HepG2 (cell line): Measurements from ENCODE around the gene IL4I1. TPM values are rescaled to one million over a fixed set of nuclear protein-coding genes. Genes with fewer than 3 reads are reported as not detected.

Experiments used
- ARID5B ChIP-seq: IDR thresholded peaks from 2 replicates; pipeline ENCODE4 v1.4.0; 2020; ENCODE audit warnings: mild to moderate bottlenecking, missing genetic modification reagents
- ATRX ChIP-seq: sonication (generic); formaldehyde crosslinking; IDR thresholded peaks from 2 replicates; pipeline ENCODE4 v1.4.0; 2020; ENCODE audit warnings: missing genetic modification reagents, borderline replicate concordance
- BRD4 ChIP-seq: sonication (generic); formaldehyde crosslinking; IDR thresholded peaks from 2 replicates; pipeline ENCODE4 v1.4.0; 2020; ENCODE audit warnings: missing genetic modification reagents
- GLI4 ChIP-seq: sonication (generic); formaldehyde crosslinking; IDR thresholded peaks from 2 replicates; pipeline ENCODE4 v1.5.1; 2020; ENCODE audit warnings: missing genetic modification reagents, mild to moderate bottlenecking, moderate library complexity, borderline replicate concordance
- HOXA9 ChIP-seq: sonication (generic); formaldehyde crosslinking; IDR thresholded peaks from 2 replicates; pipeline ENCODE4 v1.8.1; 2022; ENCODE audit warnings: missing genetic modification reagents, mild to moderate bottlenecking, moderate library complexity, borderline replicate concordance
- KLF11 ChIP-seq: IDR thresholded peaks from 2 replicates; pipeline ENCODE4 v1.6.1; 2016; ENCODE audit warnings: missing compliant biosample characterization
- KLF13 ChIP-seq: sonication (generic); formaldehyde crosslinking; IDR thresholded peaks from 2 replicates; pipeline ENCODE4 v1.4.0; 2020; ENCODE audit warnings: mild to moderate bottlenecking, missing genetic modification reagents
- MNT ChIP-seq: fragments of 450-650 bp; IDR thresholded peaks from 2 replicates; pipeline ENCODE4 v1.6.1; 2016
- PAF1 ChIP-seq: IDR thresholded peaks from 2 replicates; pipeline ENCODE4 v1.6.1; 2016; ENCODE audit warnings: missing genetic modification reagents, missing compliant biosample characterization
- SAFB2 ChIP-seq: sonication (generic); formaldehyde crosslinking; IDR thresholded peaks from 2 replicates; pipeline ENCODE4 v1.5.1; 2020; ENCODE audit warnings: missing genetic modification reagents, low read depth, mild to moderate bottlenecking, borderline replicate concordance
- TFAP4 ChIP-seq: sonication (generic); IDR thresholded peaks from 2 replicates; pipeline ENCODE4 v1.6.1; 2016; ENCODE audit warnings: low read depth, borderline replicate concordance
- TGIF2 ChIP-seq: IDR thresholded peaks from 2 replicates; pipeline ENCODE4 v1.6.1; 2016; ENCODE audit warnings: control low read depth, missing compliant biosample characterization
- TRAFD1 ChIP-seq: sonication (generic); formaldehyde crosslinking; IDR thresholded peaks from 2 replicates; pipeline ENCODE4 v1.5.1; 2020; ENCODE audit warnings: missing genetic modification reagents, mild to moderate bottlenecking, borderline replicate concordance
- ZNF207 ChIP-seq: fragments of 450-650 bp; IDR thresholded peaks from 2 replicates; pipeline ENCODE4 v1.6.1; 2016; ENCODE audit warnings: antibody characterized with exemption, borderline replicate concordance
- ZNF282 ChIP-seq: fragments of 450-650 bp; IDR thresholded peaks from 2 replicates; pipeline ENCODE4 v1.6.1; 2018; ENCODE audit not compliant: partially characterized antibody
- ZNF335 ChIP-seq: sonication (generic); formaldehyde crosslinking; IDR thresholded peaks from 2 replicates; pipeline ENCODE4 v1.4.0; 2020; ENCODE audit warnings: missing genetic modification reagents
- ZNF446 ChIP-seq: sonication (generic); formaldehyde crosslinking; IDR thresholded peaks from 2 replicates; pipeline ENCODE4 v1.5.0; 2020; ENCODE audit warnings: mild to moderate bottlenecking, missing genetic modification reagents
- ZNF569 ChIP-seq: sonication (generic); formaldehyde crosslinking; IDR thresholded peaks from 2 replicates; pipeline ENCODE4 v1.5.0; 2020; ENCODE audit warnings: mild to moderate bottlenecking, missing genetic modification reagents, moderate library complexity, borderline replicate concordance
- ZNF605 ChIP-seq: sonication (generic); formaldehyde crosslinking; IDR thresholded peaks from 2 replicates; pipeline ENCODE4 v1.8.0; 2022; ENCODE audit warnings: mild to moderate bottlenecking, missing genetic modification reagents
- ZNF616 ChIP-seq: sonication (generic); formaldehyde crosslinking; IDR thresholded peaks from 2 replicates; pipeline ENCODE4 v1.5.0; 2020; ENCODE audit warnings: low read depth, mild to moderate bottlenecking, missing genetic modification reagents
- ZNF746 ChIP-seq: sonication (generic); formaldehyde crosslinking; IDR thresholded peaks from 2 replicates; pipeline ENCODE4 v1.8.0; 2022; ENCODE audit warnings: mild to moderate bottlenecking, missing genetic modification reagents
- ZNF766 ChIP-seq: sonication (generic); formaldehyde crosslinking; IDR thresholded peaks from 2 replicates; pipeline ENCODE4 v1.5.0; 2020; ENCODE audit warnings: missing genetic modification reagents, borderline replicate concordance
- ZSCAN29 ChIP-seq: sonication (generic); formaldehyde crosslinking; conservative IDR thresholded peaks from 2 replicates; pipeline ENCODE4 v1.4.0; 2020; ENCODE audit warnings: mild to moderate bottlenecking, missing genetic modification reagents
- polyA plus RNA-seq, 8 experiments: library from polyadenylated mRNA; depleted of rRNA in 3 of 8; stranded (reverse) in 7 of 8; unstranded in 1 of 8; fragments of >200 nt; fragmentation: Illumina TruSeq in 4 of 8; extraction: Trizol in 4 of 8; gene quantifications; 2 replicates each; pipeline versions ENCODE4 v1.2.1 to v1.2.3, GENCODE V29; 2011 to 2016; ENCODE audit warnings: low read depth in 4 of 8, missing spikeins in 1 of 8, mixed read lengths in 1 of 8; ENCODE audit not compliant: insufficient read depth in 1 of 8
- total RNA-seq, 5 experiments: library from RNA; depleted of rRNA; stranded (reverse); fragments of >200 nt; fragmentation: Illumina TruSeq; extraction: Trizol; gene quantifications; 2 replicates each; pipeline ENCODE4 v1.2.3, GENCODE V29; 2016; ENCODE audit warnings: low read depth in 1 of 5

The IL4I1 gene
- total and polyA plus RNA-seq, 2 of the 13 experiments (the other 11 are each of a cell fraction or from before 2014, with no cell fraction given) = not detected

GRCh38 chr19:49850487-49851342 lies 46.0 kb downstream of the IL4I1 start, which contains the start of gene PTOV1 (continued):
- TF ChIP-seq ZNF605 (CRISPR knock-in tag) = no peak; the same call in 1 of the 2 replicates
- TF ChIP-seq SAFB2 = no peak
- peak; percentile 29; the same call in 1 of the 2 replicates for TF ChIP-seq ZNF335 (CRISPR knock-in tag)
- no peak for TF ChIP-seq ZNF766 (CRISPR knock-in tag)
- no peak for TF ChIP-seq ZNF207
- TF ChIP-seq MNT = 0 out of 2 replicates have a peak, but pooled peaks have one; percentile 6
- TF ChIP-seq ARID5B (CRISPR knock-in tag) = no peak
- TF ChIP-seq ZNF446 (CRISPR knock-in tag) = no peak
- no peak; the same call in 1 of the 2 replicates for TF ChIP-seq KLF13
- TF ChIP-seq PAF1 (CRISPR knock-in tag) = no peak
- TF ChIP-seq BRD4 (CRISPR knock-in tag) = no peak
- TF ChIP-seq ZNF282 = no peak
- no peak for TF ChIP-seq ZNF569
- no peak for TF ChIP-seq TGIF2 (CRISPR knock-in tag)
- TF ChIP-seq TRAFD1 (CRISPR knock-in tag) = no peak
- no peak for TF ChIP-seq KLF11 (CRISPR knock-in tag)
- TF ChIP-seq GLI4 = peak; percentile 89; the same call in 1 of the 2 replicates
- TF ChIP-seq ATRX (CRISPR knock-in tag) = no peak
- peak; percentile 80; the same call in 1 of the 2 replicates for TF ChIP-seq TFAP4
- TF ChIP-seq ZSCAN29 (CRISPR knock-in tag) = no peak
- no peak for TF ChIP-seq ZNF746 (CRISPR knock-in tag)
- TF ChIP-seq ZNF616 = no peak
- TF ChIP-seq HOXA9 (CRISPR knock-in tag) = no peak
